AG04449 (cell line): ENCODE results near the gene ISYNA1.

Experiments
- CTCF ChIA-PET: fragments of 350-600 bp; formaldehyde crosslinking; extraction: SDS; loops from one replicate; lab custom pipeline; 2021; ENCODE audit warnings: antibody characterized with exemption; lab: Yijun Ruan, JAX
- POLR2A ChIA-PET: fragments of 400-600, 350-600 bp; formaldehyde crosslinking; extraction: SDS; loops from one replicate; lab custom pipeline; 2020; ENCODE audit warnings: antibody characterized with exemption, inconsistent platforms; lab: Yijun Ruan, JAX
- DNase-seq: peaks from one replicate; pipeline ENCODE4 v3.0.0-alpha.2; 2010; ENCODE audit warnings: low read depth, low spot score
- H3K4me3 ChIP-seq: 2 replicates; pipeline ENCODE4 v1.5.1; 2011; ENCODE audit warnings: low read depth, mild to moderate bottlenecking, control low read depth, low read length
- CTCF ChIP-seq: IDR thresholded peaks from one replicate; pipeline ENCODE4 v1.5.1; 2011; ENCODE audit warnings: mild to moderate bottlenecking, moderate library complexity, low read length, control low read depth, inconsistent platforms; ENCODE audit not compliant: insufficient read depth; ENCODE audit errors: missing control alignments

ISYNA1 gene

GRCh38 chr19:18450021-18450930 lies 12.3 kb upstream of the ISYNA1 start:
- CTCF ChIA-PET = interaction anchor here (0.6 to 10.2 kb wide), 34 partner anchors 7 to 417 kb away, joined by 3 to 131 read pairs (median 4); partner anchors contain the start of genes REX1BD, SSBP4 and UBA52
- TF ChIP-seq CTCF = no peak
- H3K4me3 ChIP-seq = no peak overlapping the region
- POLR2A ChIA-PET = interaction anchor here (0.6 to 1.8 kb wide), 2 partner anchors 92 to 139 kb away, joined by 3 to 6 read pairs; partner anchors contain the start of gene REX1BD
- DNase-seq = no peak

- no peak overlapping the region for H3K4me3 ChIP-seq
- DNase-seq = no peak
- ChIA-PET CTCF (interaction anchor here (0.9 to 10.2 kb wide), 14 partner anchors 10 to 418 kb away, joined by 3 to 131 read pairs (median 6); partner anchors contain the start of genes REX1BD and SSBP4), POLR2A (interaction anchor here (1.8 kb wide), 1 partner anchor 139 kb away, joined by 6 read pairs; the partner anchor contains the start of gene REX1BD)
- TF ChIP-seq CTCF = no peak
Measured at GRCh38 chr19:18449552-18449951, 11.6 kb upstream of the ISYNA1 start.

- DNase-seq = no peak
- H3K4me3 ChIP-seq = no peak overlapping the region
- no peak for TF ChIP-seq CTCF
- ChIA-PET POLR2A (interaction anchor here (0.5 kb wide), 1 partner anchor 8 kb away, joined by 3 read pairs; no protein-coding TSS in a partner anchor), CTCF (interaction anchor here (1.4 to 10.2 kb wide), 3 partner anchors 13 to 400 kb away, joined by 4 to 131 read pairs (median 5); no protein-coding TSS in a partner anchor)
Measured at GRCh38 chr19:18446811-18447359, 9.0 kb upstream of the ISYNA1 start.

- POLR2A ChIA-PET = interaction anchor here (0.7 kb wide), 1 partner anchor 16 kb away, joined by 3 read pairs; no protein-coding TSS in a partner anchor
- CTCF ChIA-PET = interaction anchor here (1.4 to 10.2 kb wide), 3 partner anchors 14 to 401 kb away, joined by 4 to 131 read pairs (median 5); no protein-coding TSS in a partner anchor
- no peak for TF ChIP-seq CTCF
- no peak overlapping the region for H3K4me3 ChIP-seq
- no peak for DNase-seq
Measured at GRCh38 chr19:18446145-18446810, 8.3 kb upstream of the ISYNA1 start.

- POLR2A ChIA-PET = interaction anchor here (0.7 kb wide), 1 partner anchor 16 kb away, joined by 3 read pairs; no protein-coding TSS in a partner anchor
- no peak for DNase-seq
- CTCF ChIA-PET = interaction anchor here (0.9 to 10.2 kb wide), 5 partner anchors 8 to 402 kb away, joined by 3 to 131 read pairs (median 5); partner anchors contain the start of gene REX1BD
- TF ChIP-seq CTCF = no peak
- no peak overlapping the region for H3K4me3 ChIP-seq
Measured at GRCh38 chr19:18445262-18445948, 7.5 kb upstream of the ISYNA1 start.
